GM18502 (cell line): ENCODE measurements around the gene SDF4.

ENCODE experiments used
- ATAC-seq: cut with Tn5 transposase; IDR thresholded peaks from one replicate; pipeline ENCODE4 v1.9.1; 2021; ENCODE audit warnings: mild to moderate bottlenecking; ENCODE audit not compliant: unreplicated experiment, poor library complexity

Gene SDF4

GRCh38 chr1:1215881-1216605 is 15.8 kb downstream of the SDF4 start:
- ATAC-seq, result no peak

DNA sequence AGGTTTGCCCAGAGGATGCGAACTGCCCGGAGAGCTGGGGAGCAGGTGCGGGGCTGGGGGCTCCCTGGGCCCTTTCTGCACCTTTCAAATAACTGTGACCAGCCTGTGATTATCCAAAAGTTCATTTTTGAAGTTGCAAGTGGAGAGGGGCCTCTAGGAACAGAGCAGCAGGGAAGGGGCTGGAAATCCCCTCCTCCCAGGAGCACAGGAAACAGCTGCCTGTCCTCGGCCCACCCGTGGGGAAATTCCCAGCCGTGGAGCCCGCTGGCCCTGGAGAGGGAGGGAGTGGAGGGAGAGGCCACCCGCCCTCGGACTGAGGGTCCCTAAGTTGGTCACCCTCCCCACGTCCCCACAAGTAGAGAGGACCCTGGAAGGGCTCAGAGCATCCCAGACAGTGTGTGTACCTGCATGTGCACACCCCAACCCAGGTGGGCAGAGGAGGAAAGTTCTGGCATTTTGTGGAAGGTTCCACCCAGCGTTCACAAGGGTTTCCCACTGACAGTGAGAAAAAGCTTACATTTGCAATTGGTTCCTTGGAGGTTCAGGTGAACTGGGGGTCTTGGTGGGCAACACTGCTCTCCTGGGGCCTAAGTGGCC is 16.6 kb downstream of the SDF4 start:
- ATAC-seq, result no peak

GRCh38 chr1:1213345-1214265 is 18.2 kb downstream of the SDF4 start, which contains the start of gene TNFRSF4:
TSS of gene TNFRSF4 (minus strand) at chr1:1214153. CDS start at chr1:1214127, 26 bp downstream.
- no peak for ATAC-seq

GRCh38 chr1:1212780-1213344 is 18.9 kb downstream of the SDF4 start:
- ATAC-seq, result no peak

GRCh38 chr1:1211541-1212441 is 20.0 kb downstream of the SDF4 start:
- ATAC-seq, result no peak

DNA sequence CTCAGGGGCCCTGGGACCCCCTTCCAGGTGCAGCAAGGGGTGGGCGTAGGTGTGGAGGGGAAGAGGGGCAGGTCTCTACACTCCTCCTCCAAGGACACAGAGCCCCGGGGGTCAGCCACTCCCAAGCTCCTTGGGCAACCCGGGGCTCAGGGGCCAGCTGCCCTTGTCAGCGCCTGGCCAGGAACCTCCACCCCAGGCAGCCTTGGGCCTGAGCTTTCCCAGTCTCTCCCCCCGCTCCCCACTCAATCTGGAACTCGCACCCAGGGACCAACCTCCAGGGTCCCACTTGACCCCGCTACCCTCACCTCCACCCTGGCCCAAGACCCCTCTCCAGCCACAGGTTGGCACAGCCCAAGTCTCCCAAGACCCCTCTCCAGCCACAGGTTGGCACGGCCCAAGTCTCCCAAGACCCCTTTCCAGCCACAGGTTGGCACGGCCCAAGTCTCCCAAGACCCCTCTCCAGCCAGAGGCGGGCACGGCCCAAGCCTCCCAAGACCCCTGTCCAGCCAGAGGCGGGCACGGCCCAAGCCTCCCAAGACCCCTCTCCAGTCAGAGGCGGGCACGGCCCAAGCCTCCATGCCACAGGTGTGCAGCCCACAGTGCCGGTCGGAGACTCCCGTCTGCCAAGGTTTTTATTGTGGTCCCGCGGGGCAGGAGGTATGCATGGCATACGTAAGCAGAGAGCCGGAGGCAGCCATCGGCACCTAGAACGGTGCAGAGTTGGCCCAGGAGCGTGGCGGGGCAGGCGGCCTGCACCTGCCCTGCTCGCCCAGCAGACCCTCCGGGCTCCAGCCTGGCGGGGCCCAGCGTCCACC is 20.9 kb downstream of the SDF4 start:
- no peak for ATAC-seq

- no peak for ATAC-seq
Measured at GRCh38 chr1:1208713-1209433, 22.9 kb downstream of the SDF4 start.

GRCh38 chr1:1207571-1207892 is 24.3 kb downstream of the SDF4 start:
- ATAC-seq, result no peak

DNA sequence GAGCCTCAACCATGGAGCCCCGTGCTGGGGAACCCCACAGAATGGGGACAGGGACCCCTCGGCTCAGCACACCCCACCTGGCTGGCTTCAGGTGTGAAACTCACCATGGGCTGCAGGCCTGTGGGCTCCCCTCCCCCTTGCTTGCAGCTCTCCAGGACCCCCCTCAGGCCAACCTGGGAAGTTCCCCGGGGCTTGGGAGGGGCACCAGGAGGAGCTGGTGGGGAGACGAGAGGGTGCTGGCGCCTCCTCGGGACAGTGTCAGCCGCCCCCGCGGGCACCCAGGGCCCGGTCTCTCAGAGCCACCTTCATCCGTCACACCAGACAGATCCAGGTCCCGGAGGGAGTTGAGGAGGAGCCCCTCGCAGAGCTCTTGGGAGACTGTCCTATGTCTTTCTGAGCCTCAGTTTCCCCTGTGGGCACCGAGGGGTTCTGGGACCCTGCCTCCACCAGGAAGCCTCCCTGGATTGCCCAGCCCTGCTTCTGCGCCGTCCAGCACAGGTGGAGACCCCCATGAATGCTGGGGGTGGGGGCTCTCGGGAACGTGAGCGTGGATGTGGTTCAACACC is 24.8 kb downstream of the SDF4 start:
- ATAC-seq, result no peak

DNA sequence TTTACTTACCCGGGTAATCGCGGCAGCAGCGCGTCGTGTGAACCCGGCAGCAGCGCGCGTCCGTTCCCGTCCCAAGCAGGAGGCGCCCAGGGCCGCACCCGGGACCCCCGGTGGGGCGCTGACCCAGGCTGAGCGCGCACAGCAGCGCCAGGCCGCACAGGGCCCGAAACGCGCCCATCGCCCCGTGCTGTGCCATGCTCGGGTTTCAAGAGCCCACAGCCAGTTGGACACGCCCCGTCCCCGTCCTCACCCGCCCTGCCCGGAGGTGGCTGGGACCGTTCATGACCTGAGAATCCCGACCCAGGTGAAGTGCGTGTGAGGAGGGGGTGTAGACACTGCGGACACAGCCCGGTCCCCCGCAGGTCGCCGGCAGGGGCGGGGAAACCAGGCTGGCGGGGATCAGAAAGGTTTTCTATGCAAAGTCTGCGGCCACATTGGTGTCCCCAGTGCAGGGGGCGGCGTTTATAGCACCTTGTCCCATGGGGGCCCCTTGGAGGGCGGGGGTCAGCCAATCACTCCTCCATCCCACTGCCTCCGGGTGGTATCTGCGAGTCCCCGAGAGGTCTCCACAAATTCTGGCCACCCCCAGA is 25.3 kb downstream of the SDF4 start, which contains the start of gene TNFRSF18:
Gene TNFRSF18, minus strand, starts transcription at position 217 of the 590 bp plus-strand sequence. Its CDS starts 21 bp downstream, at position 196.
- ATAC-seq, result no peak

- ATAC-seq, result no peak
Measured at GRCh38 chr1:1205769-1206375, 25.9 kb downstream of the SDF4 start.

DNA sequence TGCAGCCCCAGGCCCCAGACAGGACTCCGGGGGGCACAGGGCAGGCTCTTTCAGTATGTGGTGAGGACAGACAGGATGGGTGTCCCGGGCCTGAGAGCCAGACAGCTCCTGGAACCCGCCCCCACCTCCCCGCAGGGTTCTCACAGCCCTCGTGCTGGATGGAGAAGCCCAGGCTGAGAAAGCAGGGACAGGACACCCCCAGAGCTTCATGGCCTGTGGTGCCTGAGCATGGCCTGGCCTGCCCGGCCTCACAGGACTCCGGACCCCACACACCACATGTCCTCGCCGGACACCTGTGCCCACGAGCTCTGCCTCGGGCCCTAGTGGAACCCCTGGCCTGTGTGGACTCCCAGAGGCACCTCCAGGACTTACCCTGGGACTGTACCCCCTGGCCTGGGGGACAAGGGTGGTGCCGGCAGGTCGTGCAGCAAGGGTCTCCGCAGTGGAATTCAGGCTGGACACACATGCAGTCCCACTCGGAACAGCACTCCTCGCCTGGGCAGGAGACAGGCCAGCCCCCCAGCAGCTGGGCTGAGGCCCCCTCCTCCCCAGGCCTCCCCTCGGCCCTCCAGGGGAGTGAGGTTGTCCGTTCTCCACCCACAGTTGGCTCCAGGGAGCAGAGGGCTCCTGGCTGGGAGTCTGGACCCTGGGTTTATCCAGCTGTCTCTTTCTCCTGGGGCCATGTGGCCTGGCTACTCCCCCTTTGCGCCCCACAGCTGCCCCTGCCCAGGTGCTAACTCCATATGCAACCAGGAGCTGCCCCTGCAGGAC is 26.6 kb downstream of the SDF4 start:
- no peak for ATAC-seq

DNA sequence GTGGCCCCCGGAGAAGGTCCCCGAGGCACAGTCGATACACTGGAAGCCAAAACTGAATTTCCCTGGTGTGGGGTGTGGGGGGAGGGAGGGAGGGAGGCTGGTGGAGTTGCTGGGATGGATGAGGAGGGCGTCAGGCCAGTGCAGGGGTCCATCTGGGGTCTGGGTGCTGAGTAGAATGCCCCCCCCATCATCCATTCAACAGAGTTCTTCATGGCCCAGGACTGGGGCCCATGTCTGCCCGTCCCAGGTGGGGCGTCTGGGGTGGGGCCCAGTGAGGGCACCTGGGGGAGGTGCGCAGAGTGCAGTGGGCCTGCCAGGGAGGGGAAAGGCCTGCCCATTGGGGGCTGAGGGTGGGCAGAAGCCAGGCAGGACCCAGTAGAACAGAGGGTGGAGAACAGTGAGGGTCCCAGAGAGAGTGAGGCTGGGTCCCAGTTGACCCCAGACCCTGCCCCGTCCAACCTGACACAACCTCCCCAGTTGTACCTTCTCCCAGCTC is 27.3 kb downstream of the SDF4 start:
- no peak for ATAC-seq

GRCh38 chr1:1203561-1204424 is 28.0 kb downstream of the SDF4 start:
- no peak for ATAC-seq

GRCh38 chr1:1202831-1203560 is 28.8 kb downstream of the SDF4 start:
- ATAC-seq, result no peak
